Ovary (tissue), 10 donors: ENCODE data around the gene MARCO. TPM values are rescaled to one million over a fixed set of nuclear protein-coding genes. Genes with fewer than 3 reads are reported as not detected.

ENCODE experiments used
- DNase-seq, 5 donors: peaks; one replicate each; pipeline ENCODE4 v3.0.0-alpha.2; 2019 to 2020
- H3K27ac ChIP-seq, 2 donors: fragments of 200-600 bp; one replicate each; pipeline versions ENCODE4 v1.5.1 to v1.8.0; 2019 to 2022
- H3K27me3 ChIP-seq: fragments of 200-600 bp; one replicate; pipeline ENCODE4 v1.8.0; 2022
- H3K36me3 ChIP-seq: fragments of 200-600 bp; sonication (generic); one replicate; pipeline ENCODE4 v1.5.1; 2019
- H3K4me1 ChIP-seq: one replicate; pipeline ENCODE4 v1.8.1; 2013; ENCODE audit warnings: mild to moderate bottlenecking, moderate library complexity; ENCODE audit not compliant: insufficient read depth
- H3K4me3 ChIP-seq: fragments of 200-600 bp; sonication (generic); one replicate; pipeline ENCODE4 v1.5.1; 2017
- H3K9me3 ChIP-seq, 2 donors: fragments of 200-600 bp in 1 of 2; sonication (generic) in 1 of 2; one replicate each; pipeline versions ENCODE4 v1.5.1 to v1.8.1; 2013 to 2019; ENCODE audit warnings: mild to moderate bottlenecking in 1 of 2, moderate library complexity in 1 of 2
- CTCF ChIP-seq, 3 donors: fragments of 450-650 bp in 2 of 3; fragments of 200-600 bp in 1 of 3; IDR thresholded peaks; one replicate each; pipeline versions ENCODE4 v1.5.1 to v1.8.0; 2016 to 2022; ENCODE audit warnings: antibody characterized with exemption in 3 of 3, mild to moderate bottlenecking in 1 of 3
- EP300 ChIP-seq: sonication (generic); formaldehyde crosslinking; IDR thresholded peaks from one replicate; pipeline ENCODE4 v1.6.1; 2017; ENCODE audit warnings: antibody characterized with exemption
- POLR2A ChIP-seq: fragments of 450-650 bp; IDR thresholded peaks from one replicate; pipeline ENCODE4 v1.6.1; 2017; ENCODE audit warnings: antibody characterized with exemption, mild to moderate bottlenecking, moderate library complexity
- WGBS, 3 donors: extraction: QIAGEN DNeasy Blood & Tissue Kit in 1 of 3; methylation state at CpG; one replicate each; pipeline versions ENCODE4 v1.1.5 to v1.1.7; 2013 to 2017; 5-methylcytosine and 5-hydroxymethylcytosine counted together
- intact Hi-C, 4 donors: fragments of 100-400 bp; cut with DNase I; formaldehyde crosslinking; loops; one replicate each; pipeline versions ENCODE4 v1.11.0 to v1.15.1; 2022 to 2023
- long read RNA-seq, 3 donors: library from polyadenylated mRNA in 2 of 3; unstranded in 2 of 3; transcript quantifications; one replicate each; pipeline ENCODE4 v2.0.0 and lab custom pipeline, GENCODE V29; 2021 to 2026
- polyA plus RNA-seq, 2 donors: library from polyadenylated mRNA; stranded (reverse); fragments of 200-250 nt in 1 of 2; fragments of 350-450 nt in 1 of 2; fragmentation: Illumina TruSeq in 1 of 2; extraction: RNeasy Lipid Tissue Mini Kit (QIAGEN cat#74804) in 1 of 2; gene quantifications; one replicate each; pipeline ENCODE4 v1.2.3, GENCODE V29; 2013 to 2014
- total RNA-seq, 7 donors: library from RNA; depleted of rRNA in 2 of 7; stranded (reverse); fragments of >200 nt in 2 of 7; fragmentation: NEBNext Ultra II Directional in 3 of 7; extraction: Animal tissue kit (Norgen Biotek cat#: 25700) in 3 of 7; gene quantifications; one replicate each; pipeline versions ENCODE4 v1.1.0 to v1.2.4, GENCODE V29; 2016 to 2023
- donor health status: DM: no; HTN: no; CAD: no; lungs with moderate emphysema.
- donor health status: DM: no; HTN: no; CAD: no.
- donor health status: Bipolar disorder and iron deficiency.
- donor health status: DM: yes; HTN: yes; CAD: no.
- donor health status: DM: no; HTN: no; CAD: no.
- donor health status: DM: yes; HTN: yes; CAD: no.

The MARCO gene
- total RNA-seq (10 to 100 TPM in 2 of 7 donors, 1 to 10 TPM in 5; 1.1 to 19.9 (median 6.0) TPM), polyA plus RNA-seq (1 to 10 TPM; 1.8 to 6.4 TPM)
- long read RNA-seq, donor 1, transcript MARCO-201 (17 exons, 1,838 nt): major isoform, 36 of 46 reads
- long read RNA-seq, donor 1, partial matches to known transcripts: 6 of 46 reads
- long read RNA-seq, donor 1, other reads (novel, unspliced or antisense): 4 of 46 reads
- long read RNA-seq, donor 2: 0 reads
- long read RNA-seq, donor 3, transcript MARCO-201 (17 exons, 1,838 nt): major isoform, 32 of 39 reads
- long read RNA-seq, donor 3, partial matches to known transcripts: 4 of 39 reads
- long read RNA-seq, donor 3, other reads (novel, unspliced or antisense): 3 of 39 reads

GRCh38 chr2:118942031-118942430, at the start of gene MARCO:
TSS of gene MARCO (plus strand) at chr2:118942194. CDS start at chr2:118942301, 107 bp downstream.
- no peak for TF ChIP-seq POLR2A
- TF ChIP-seq EP300: no peak
- TF ChIP-seq CTCF (IDR thresholded peaks at IDR 0.05): no peak
- H3K4me3 ChIP-seq: no peak within 1 kb of the TSS
- 70 to 81% (median 71%) methylated on average over 7 of the region's 7 CpGs for whole genome bisulfite sequencing, 3 donors
- DNase-seq: no peak
- H3K9me3 ChIP-seq: no peaks in the 10 kb centered on the region
- H3K4me1 ChIP-seq: no peaks in the 10 kb centered on the region
- no peaks in the 10 kb centered on the region for H3K27me3 ChIP-seq
- no peaks in the 10 kb centered on the region for H3K36me3 ChIP-seq
- no peak within 1 kb of the TSS for H3K27ac ChIP-seq
- intact Hi-C loops: no loop called here

- no peaks in the 10 kb centered on the region for H3K36me3 ChIP-seq
- 79 to 87% (median 83%) methylated on average over 3 of the region's 3 CpGs for WGBS, 3 donors
- no peak for TF ChIP-seq CTCF (IDR thresholded peaks at IDR 0.05)
- no peak for TF ChIP-seq POLR2A
- no peak for TF ChIP-seq EP300
- intact Hi-C loops: no loop called here
- H3K27ac ChIP-seq: no peak overlapping the region
- H3K9me3 ChIP-seq: no peaks in the 10 kb centered on the region
- no peaks in the 10 kb centered on the region for H3K27me3 ChIP-seq
- DNase-seq: no peak
- H3K4me1 ChIP-seq: no peaks in the 10 kb centered on the region
- no peak overlapping the region for H3K4me3 ChIP-seq
Observed at GRCh38 chr2:118893100-118893499, 48.9 kb upstream of the MARCO start.

- H3K36me3 ChIP-seq: no peaks in the 10 kb centered on the region
- no peaks in the 10 kb centered on the region for H3K9me3 ChIP-seq
- 74 to 84% (median 75%) methylated on average over 11 of the region's 11 CpGs for WGBS, 3 donors
- H3K27me3 ChIP-seq: no peaks in the 10 kb centered on the region
- no peak overlapping the region for H3K4me3 ChIP-seq
- H3K27ac ChIP-seq: no peak overlapping the region
- H3K4me1 ChIP-seq: no peaks in the 10 kb centered on the region
- no peak for DNase-seq
- intact Hi-C loops: no loop called here
- TF ChIP-seq POLR2A: no peak
- TF ChIP-seq EP300: no peak
- no peak for TF ChIP-seq CTCF (IDR thresholded peaks at IDR 0.05)
Observed at GRCh38 chr2:118902266-118903028, 39.5 kb upstream of the MARCO start.

- 68 to 86% (median 70%) methylated on average over 2 of the region's 2 CpGs for WGBS, 3 donors
- Histone ChIP-seq H3K27me3 (no peaks in the 10 kb centered on the region), H3K27ac (no peak overlapping the region), H3K36me3 (no peaks in the 10 kb centered on the region), H3K4me1 (no peaks in the 10 kb centered on the region), H3K9me3 (no peaks in the 10 kb centered on the region), H3K4me3 (no peak overlapping the region)
- intact Hi-C loops: no loop called here
- no peak for DNase-seq
- TF ChIP-seq CTCF (IDR thresholded peaks at IDR 0.05) (no peak), EP300 (no peak), POLR2A (no peak)
Observed at GRCh38 chr2:118903029-118903351, 39.0 kb upstream of the MARCO start.
